ENCODE results near the gene RABL2A. TPM values are rescaled to one million over a fixed set of nuclear protein-coding genes. Genes with fewer than 3 reads are reported as not detected.
"Not testable (repeated sequence)": the region's sequence is repeated elsewhere in the genome, so short reads cannot be mapped to it uniquely, and the experiment has no call there.

Gene RABL2A
- total RNA-seq, 2 experiments from 2014 or later = 11.8 TPM

GRCh38 chr2:113685471-113685870 lies 58.4 kb downstream of the RABL2A start:
- CTCF ChIA-PET = interaction anchor here (2.0 kb wide), 1 partner anchor 15 kb away, joined by 8 read pairs; no protein-coding TSS in a partner anchor
- no peaks in the 10 kb centered on the region for H3K9me3 Mint-ChIP-seq

GRCh38 chr2:113686537-113686936 lies 59.5 kb downstream of the RABL2A start:
- ChIA-PET CTCF (no interaction called here), POLR2A (no interaction called here)
- DNase-seq (no peak), ATAC-seq (no peak)
- H3K9me3 Mint-ChIP-seq = peaks cover 2% of the 10 kb centered on the region
- peaks cover 9% of the 10 kb centered on the region for H3K4me1 Mint-ChIP-seq (ENCODE audit: low read depth)
- H3K36me3 Mint-ChIP-seq (ENCODE audit: low read depth) = no peaks in the 10 kb centered on the region
- no peak for TF ChIP-seq CTCF (IDR thresholded peaks at IDR 0.05)
- no peak overlapping the region for H3K27ac Mint-ChIP-seq
- intact Hi-C loops (cut with micrococcal nuclease) = no loop called here
- H3K4me3 Mint-ChIP-seq = no peak overlapping the region
- no peaks in the 10 kb centered on the region for H3K27me3 Mint-ChIP-seq

More at GRCh38 chr2:113685471-113685870, 58.4 kb downstream of the RABL2A start:
- Mint-ChIP-seq H3K36me3 (ENCODE audit: low read depth) (no peaks in the 10 kb centered on the region), H3K27me3 (no peaks in the 10 kb centered on the region), H3K4me1 (ENCODE audit: low read depth) (peaks cover under 1% of the 10 kb centered on the region), H3K27ac (no peak overlapping the region), H3K4me3 (no peak overlapping the region)
- POLR2A ChIA-PET = interaction anchor here (0.7 kb wide), 1 partner anchor 9 kb away, joined by 3 read pairs; no protein-coding TSS in a partner anchor
- no peak for DNase-seq
- intact Hi-C loops (cut with micrococcal nuclease) = no loop called here
- ATAC-seq = no peak
- TF ChIP-seq CTCF (IDR thresholded peaks at IDR 0.05) = no peak

- H3K27ac Mint-ChIP-seq; H3K27me3 Mint-ChIP-seq; POLR2A ChIA-PET; H3K4me3 Mint-ChIP-seq; H3K36me3 Mint-ChIP-seq (ENCODE audit: low read depth); H3K9me3 Mint-ChIP-seq; ATAC-seq: not testable (repeated sequence)
- DNase-seq = peak; percentile 45
- CTCF ChIA-PET = interaction anchor here (1.4 to 3.2 kb wide), 3 partner anchors 16 to 87 kb away, joined by 3 to 14 read pairs (median 5); no protein-coding TSS in a partner anchor
- H3K4me1 Mint-ChIP-seq (ENCODE audit: low read depth) = peaks cover 38% of the 10 kb centered on the region
- intact Hi-C loops (cut with micrococcal nuclease) = loop anchor here (5.0 to 10.0 kb wide), 2 partner anchors 89 to 204 kb away; partner anchors contain the start of gene ACTR3
Measured at GRCh38 chr2:113690871-113691270, 63.8 kb downstream of the RABL2A start.

Small RNA genes within 50 kb of the gene (microRNA-seq; reads per million reads assigned to microRNA genes)
- not detected for gene MIR1302-3 (ENCODE audit: borderline microRNAs expressed, borderline replicate concordance)

Other genes with a start within 250 kb of the RABL2A start
- gene ZNG1B, start 189.6 kb upstream of the RABL2A start, total RNA-seq = 10 to 100 TPM; 46.1 to 47.4 TPM
- gene FOXD4L1, start 128.6 kb upstream of the RABL2A start, total RNA-seq = under 1 TPM in 1 of 2 experiments, not detected in 1; 0.23 TPM
- gene SLC35F5, start 129.4 kb downstream of the RABL2A start, total RNA-seq = 10 to 100 TPM; 17.9 to 18.9 TPM